Stomach (tissue), 9 donors: ENCODE measurements around the gene CEP250. TPM values are rescaled to one million over a fixed set of nuclear protein-coding genes. Genes with fewer than 3 reads are reported as not detected.
A peak's percentile ranks its signal among the peaks of the same experiment; 100 is the strongest.
"Not testable (repeated sequence)": the region's sequence is repeated elsewhere in the genome, so short reads cannot be mapped to it uniquely, and the experiment has no call there.

ENCODE experiments used
- DNase-seq, 2 donors: peaks; one replicate each; pipeline versions ENCODE4 v3.0.0 to v3.0.0-alpha.2; 2013 to 2019
- H3K27ac ChIP-seq, 5 donors: fragments of 200-600 bp in 4 of 5; sonication (generic) in 4 of 5; one replicate each; pipeline ENCODE4 v1.5.1; 2013 to 2019; ENCODE audit warnings: mild to moderate bottlenecking in 1 of 5, moderate library complexity in 1 of 5
- H3K27me3 ChIP-seq, 3 donors: fragments of 200-600 bp; sonication (generic); one replicate each; pipeline ENCODE4 v1.5.1; 2017 to 2019; ENCODE audit warnings: mixed run types in 1 of 3
- H3K36me3 ChIP-seq, 4 donors: fragments of 200-600 bp; sonication (generic); 1 replicate in 3 of 4; 2 replicates in 1 of 4; pipeline ENCODE4 v1.5.1; 2016 to 2019
- H3K4me1 ChIP-seq, 4 donors: fragments of 200-600 bp; sonication (generic); one replicate each; pipeline ENCODE4 v1.5.1; 2016 to 2019
- H3K4me3 ChIP-seq, 4 donors: fragments of 200-600 bp; sonication (generic) in 3 of 4; one replicate each; pipeline ENCODE4 v1.5.1; 2016 to 2019; ENCODE audit warnings: mild to moderate bottlenecking in 1 of 4
- H3K9me3 ChIP-seq, 4 donors: fragments of 200-600 bp; sonication (generic); one replicate each; pipeline ENCODE4 v1.5.1; 2016 to 2019
- EP300 ChIP-seq: sonication (generic); formaldehyde crosslinking; IDR thresholded peaks from one replicate; pipeline ENCODE4 v1.6.1; 2017; ENCODE audit warnings: antibody characterized with exemption
- POLR2A ChIP-seq, 4 donors: fragments of 450-650 bp; IDR thresholded peaks; one replicate each; pipeline ENCODE4 v1.6.1; 2016; ENCODE audit warnings: antibody characterized with exemption in 4 of 4, control low read depth in 2 of 4, mild to moderate bottlenecking in 1 of 4, moderate library complexity in 1 of 4
- POLR2AphosphoS5 ChIP-seq, 3 donors: sonication (generic); formaldehyde crosslinking; IDR thresholded peaks; one replicate each; pipeline ENCODE4 v1.6.1; 2016; ENCODE audit warnings: antibody characterized with exemption in 3 of 3
- WGBS, 5 donors: extraction: QIAGEN DNeasy Blood & Tissue Kit in 3 of 5; methylation state at CpG; one replicate each; pipeline versions ENCODE4 v1.1.5 to v1.1.7; 2013 to 2018; 5-methylcytosine and 5-hydroxymethylcytosine counted together
- intact Hi-C: fragments of 100-400 bp; cut with DNase I; formaldehyde crosslinking; loops from one replicate; pipeline ENCODE4 v1.15.1; 2023; ENCODE audit warnings: low total_unique reads
- polyA plus RNA-seq, 3 donors: library from polyadenylated mRNA; stranded (reverse); fragments of 200-250 nt; gene quantifications; one replicate each; pipeline ENCODE4 v1.2.3, GENCODE V29; 2013
- total RNA-seq, 5 donors: library from RNA; depleted of rRNA; stranded (reverse); fragments of >200 nt; gene quantifications; one replicate each; pipeline versions ENCODE4 v1.1.0 to v1.2.3, GENCODE V29; 2014 to 2016
- TF ChIP-seq, protein P1 (sequence below), 7 experiments: fragments of 450-650 bp in 4 of 7; fragments of 200-600 bp in 3 of 7; sonication (generic) in 3 of 7; IDR thresholded peaks; one replicate each; pipeline ENCODE4 v1.5.1; 2016 to 2019; ENCODE audit warnings: antibody characterized with exemption in 7 of 7, control low read depth in 2 of 7, mild to moderate bottlenecking in 1 of 7
- donor health status: healthy with polysubstance abuse.
- donor health status: Bipolar disorder and iron deficiency.
- donor health status: healthy.

Gene CEP250
- total and polyA plus RNA-seq, 8 donors: 2.9 to 51.3 (median 6.9) TPM

DNA sequence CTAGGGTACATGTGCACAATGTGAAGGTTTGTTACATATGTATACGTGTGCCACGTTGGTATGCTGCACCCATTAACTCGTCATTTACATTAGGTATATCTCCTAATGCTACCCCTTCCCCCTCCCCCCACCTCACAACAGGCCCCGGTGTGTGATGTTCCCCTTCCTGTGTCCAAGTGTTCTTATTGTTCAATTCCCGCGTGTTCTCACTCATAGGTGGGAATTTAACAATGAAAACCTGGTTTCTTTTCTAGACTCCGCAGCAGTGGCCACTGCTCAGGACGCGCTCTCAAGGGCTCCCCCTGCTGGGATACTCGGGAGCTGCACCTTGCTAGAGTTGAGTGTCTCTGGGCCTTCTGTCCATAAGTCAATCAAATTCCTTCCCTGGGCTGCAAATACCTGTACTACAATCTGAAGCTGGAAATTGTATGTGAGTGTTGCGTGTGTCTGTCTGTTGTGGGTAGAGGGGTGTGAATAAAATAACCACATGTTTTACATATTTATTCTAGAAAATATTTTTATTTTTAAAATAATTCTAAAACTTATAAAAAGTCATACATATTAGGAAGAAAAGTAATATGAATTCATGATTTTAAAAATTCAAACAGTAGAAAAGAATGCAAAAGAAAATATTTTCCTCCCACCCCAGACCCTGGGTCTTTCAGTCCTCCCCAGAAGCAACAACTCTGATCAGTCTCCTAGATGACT is 8.2 kb upstream of the CEP250 start:
- H3K4me3 ChIP-seq: peak overlapping the region; percentile 35 to 43 (median 42)
- no peaks in the 10 kb centered on the region for H3K9me3 ChIP-seq
- intact Hi-C loops: no loop called here
- WGBS, 5 donors: 1 to 2% (median 2%) methylated on average over 11 of the region's 11 CpGs
- H3K36me3 ChIP-seq: no peaks in the 10 kb centered on the region
- no peak for TF ChIP-seq POLR2A (IDR thresholded peaks at IDR 0.05)
- TF ChIP-seq, protein P1, sequence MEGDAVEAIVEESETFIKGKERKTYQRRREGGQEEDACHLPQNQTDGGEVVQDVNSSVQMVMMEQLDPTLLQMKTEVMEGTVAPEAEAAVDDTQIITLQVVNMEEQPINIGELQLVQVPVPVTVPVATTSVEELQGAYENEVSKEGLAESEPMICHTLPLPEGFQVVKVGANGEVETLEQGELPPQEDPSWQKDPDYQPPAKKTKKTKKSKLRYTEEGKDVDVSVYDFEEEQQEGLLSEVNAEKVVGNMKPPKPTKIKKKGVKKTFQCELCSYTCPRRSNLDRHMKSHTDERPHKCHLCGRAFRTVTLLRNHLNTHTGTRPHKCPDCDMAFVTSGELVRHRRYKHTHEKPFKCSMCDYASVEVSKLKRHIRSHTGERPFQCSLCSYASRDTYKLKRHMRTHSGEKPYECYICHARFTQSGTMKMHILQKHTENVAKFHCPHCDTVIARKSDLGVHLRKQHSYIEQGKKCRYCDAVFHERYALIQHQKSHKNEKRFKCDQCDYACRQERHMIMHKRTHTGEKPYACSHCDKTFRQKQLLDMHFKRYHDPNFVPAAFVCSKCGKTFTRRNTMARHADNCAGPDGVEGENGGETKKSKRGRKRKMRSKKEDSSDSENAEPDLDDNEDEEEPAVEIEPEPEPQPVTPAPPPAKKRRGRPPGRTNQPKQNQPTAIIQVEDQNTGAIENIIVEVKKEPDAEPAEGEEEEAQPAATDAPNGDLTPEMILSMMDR (IDR thresholded peaks at IDR 0.05): peak in 5 of 7 experiments; percentile 62 to 98 (median 95)
- TF ChIP-seq POLR2AphosphoS5 (IDR thresholded peaks at IDR 0.05): peak in 1 of 3 donors; percentile 12
- no peak for TF ChIP-seq EP300
- DNase-seq: peak; percentile 92 to 94
- no peaks in the 10 kb centered on the region for H3K27me3 ChIP-seq
- H3K4me1 ChIP-seq: peaks cover 0 to 8% (median 3%) of the 10 kb centered on the region in 4 donors
- no peak overlapping the region for H3K27ac ChIP-seq

DNA sequence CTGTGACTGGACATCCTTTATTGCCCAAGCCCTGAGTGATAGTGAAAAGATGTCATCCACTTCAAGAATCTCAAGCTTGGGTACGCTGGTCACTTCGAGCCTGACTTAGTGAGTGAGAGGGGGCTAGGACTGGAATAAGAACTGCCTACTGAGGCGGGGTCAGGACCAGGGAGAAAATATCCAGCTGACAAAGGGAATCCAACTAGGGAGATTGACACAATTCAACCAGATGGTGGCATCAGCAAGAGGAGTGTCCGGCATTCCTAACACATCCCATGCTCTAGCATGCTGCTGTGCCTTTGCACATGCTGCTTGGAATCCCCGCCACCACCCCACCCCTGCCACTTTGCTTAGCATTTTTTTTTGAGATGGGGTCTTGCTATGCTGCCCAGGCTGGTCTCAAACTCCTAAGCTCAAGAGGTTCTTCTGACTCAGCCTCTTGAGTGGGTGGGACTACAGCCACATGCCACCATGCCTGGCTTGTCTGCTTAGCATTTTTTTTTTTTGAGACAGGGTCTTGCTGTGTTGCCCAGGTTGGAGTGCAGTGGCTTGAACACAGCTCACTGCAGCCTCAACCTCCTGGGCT is 6.5 kb upstream of the CEP250 start:
- H3K9me3 ChIP-seq: no peaks in the 10 kb centered on the region
- no peak overlapping the region for H3K4me3 ChIP-seq
- H3K36me3 ChIP-seq: no peaks in the 10 kb centered on the region
- intact Hi-C loops: no loop called here
- H3K4me1 ChIP-seq: peaks cover 0 to 14% (median 5%) of the 10 kb centered on the region in 4 donors
- TF ChIP-seq EP300: no peak
- DNase-seq: no peak
- H3K27ac ChIP-seq: no peak overlapping the region
- WGBS, 5 donors: 91 to 93% (median 93%) methylated on average over 5 of the region's 5 CpGs
- H3K27me3 ChIP-seq: no peaks in the 10 kb centered on the region

DNA sequence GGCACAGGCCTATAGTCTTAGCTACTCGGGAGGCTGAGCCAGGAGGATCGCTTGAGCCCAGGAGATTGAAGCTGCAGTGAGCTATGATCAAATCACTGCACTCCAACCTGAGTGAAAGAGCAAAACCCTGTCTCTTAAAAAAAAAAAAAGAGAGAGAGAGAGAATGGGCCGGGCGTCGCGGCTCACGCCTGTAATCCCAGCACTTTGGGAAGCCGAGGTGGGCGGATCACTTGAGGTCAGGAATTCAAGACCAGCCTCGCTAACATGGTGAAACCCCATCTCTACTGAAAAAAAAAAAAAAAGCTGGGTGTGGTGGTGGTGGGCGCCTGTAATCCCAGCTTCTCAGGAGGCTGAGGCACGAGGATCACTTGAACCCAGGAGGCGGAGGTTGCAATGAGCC is 5.5 kb upstream of the CEP250 start:
- intact Hi-C loops, H3K4me3 ChIP-seq, H3K9me3 ChIP-seq, DNase-seq, H3K27me3 ChIP-seq, H3K27ac ChIP-seq, H3K36me3 ChIP-seq: not testable (repeated sequence)
- peaks cover 0 to 20% (median 9%) of the 10 kb centered on the region in 4 donors for H3K4me1 ChIP-seq
- WGBS, 5 donors: 79 to 87% (median 87%) methylated on average over 13 of the region's 13 CpGs

DNA sequence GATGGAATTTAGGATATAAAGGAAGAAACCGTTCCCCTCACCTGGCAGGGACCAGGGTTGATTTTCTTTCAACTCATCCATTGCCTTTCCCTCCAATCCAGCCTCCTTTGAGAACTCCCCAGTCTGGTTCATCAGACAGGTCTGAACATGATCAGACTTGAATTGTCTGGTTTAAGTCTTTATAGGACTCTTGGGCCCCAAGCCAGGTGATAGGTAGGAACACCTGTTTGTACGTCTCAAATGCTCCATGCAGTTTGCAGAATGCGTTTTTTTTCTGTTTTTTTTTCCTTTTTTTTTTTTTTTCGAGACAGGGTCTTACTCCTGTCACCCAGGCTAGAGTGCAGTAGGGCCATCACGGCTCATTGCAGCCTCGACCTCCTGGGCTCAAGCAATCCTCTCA is 4.1 kb upstream of the CEP250 start:
- no peak overlapping the region for H3K27ac ChIP-seq
- no peaks in the 10 kb centered on the region for H3K9me3 ChIP-seq
- no peaks in the 10 kb centered on the region for H3K27me3 ChIP-seq
- intact Hi-C loops: no loop called here
- H3K4me1 ChIP-seq: peaks cover 3 to 28% (median 17%) of the 10 kb centered on the region in 4 donors
- H3K4me3 ChIP-seq: no peak overlapping the region
- peak in 1 of 2 donors; percentile 41 for DNase-seq
- WGBS, 5 donors: 72 to 83% (median 78%) methylated on average over 6 of the region's 6 CpGs
- H3K36me3 ChIP-seq: no peaks in the 10 kb centered on the region
- TF ChIP-seq POLR2A (IDR thresholded peaks at IDR 0.05) (no peak), EP300 (no peak), POLR2AphosphoS5 (IDR thresholded peaks at IDR 0.05) (no peak)
- TF ChIP-seq, protein P1 (IDR thresholded peaks at IDR 0.05): no peak

DNA sequence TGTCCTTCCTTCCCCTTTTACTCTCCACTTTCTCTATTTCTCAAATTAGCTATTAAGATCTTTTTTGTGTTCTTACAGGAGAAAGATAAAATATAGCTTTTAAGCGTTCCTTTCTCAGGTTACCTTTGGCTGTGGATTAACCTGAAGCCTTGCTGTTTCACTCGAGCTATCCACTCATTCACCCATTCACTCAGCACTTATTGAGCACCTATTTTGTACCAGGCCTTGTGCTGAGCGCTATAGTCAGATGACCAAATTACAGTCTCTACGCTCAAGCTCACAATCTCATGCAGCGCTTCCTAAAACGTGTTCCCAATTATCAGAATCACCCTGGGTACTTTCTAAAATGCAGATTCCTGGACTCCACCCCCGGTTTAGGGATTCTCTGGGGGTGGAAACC is 1.8 kb upstream of the CEP250 start:
- H3K27ac ChIP-seq: peak overlapping the region in 1 of 5 donors; percentile 96
- no peaks in the 10 kb centered on the region for H3K9me3 ChIP-seq
- WGBS, 5 donors: 88 to 92% (median 90%) methylated on average over 7 of the region's 7 CpGs
- H3K27me3 ChIP-seq: no peaks in the 10 kb centered on the region
- DNase-seq: no peak
- H3K4me1 ChIP-seq: peaks cover 4 to 34% (median 18%) of the 10 kb centered on the region in 4 donors
- intact Hi-C loops: no loop called here
- peak overlapping the region in 1 of 4 donors; percentile 94 for H3K4me3 ChIP-seq
- TF ChIP-seq, protein P1 (IDR thresholded peaks at IDR 0.05): no peak
- TF ChIP-seq POLR2AphosphoS5 (IDR thresholded peaks at IDR 0.05) (no peak), POLR2A (IDR thresholded peaks at IDR 0.05) (no peak), EP300 (no peak)
- no peaks in the 10 kb centered on the region for H3K36me3 ChIP-seq

DNA sequence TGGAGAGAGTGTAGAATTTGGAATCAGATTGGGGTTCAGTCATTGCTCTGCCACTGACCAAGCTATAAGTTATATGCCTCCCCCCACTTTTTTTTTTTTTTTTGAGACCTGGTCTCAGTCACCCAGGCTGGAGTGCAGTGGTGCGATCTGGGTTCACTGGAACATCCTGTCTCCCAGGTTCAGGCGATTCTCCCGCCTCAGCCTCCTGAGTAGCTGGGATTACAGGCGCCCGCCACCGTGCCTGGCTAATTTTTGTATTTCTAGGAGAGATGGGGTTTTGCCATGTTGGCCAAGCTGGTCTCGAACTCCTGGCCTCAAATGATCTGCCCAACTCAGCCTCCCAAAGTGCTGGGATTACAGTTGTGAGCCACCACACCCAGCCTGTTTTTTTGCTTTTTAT is 1.3 kb downstream of the CEP250 start:
- H3K4me1 ChIP-seq: peaks cover 4 to 34% (median 18%) of the 10 kb centered on the region in 4 donors

DNA sequence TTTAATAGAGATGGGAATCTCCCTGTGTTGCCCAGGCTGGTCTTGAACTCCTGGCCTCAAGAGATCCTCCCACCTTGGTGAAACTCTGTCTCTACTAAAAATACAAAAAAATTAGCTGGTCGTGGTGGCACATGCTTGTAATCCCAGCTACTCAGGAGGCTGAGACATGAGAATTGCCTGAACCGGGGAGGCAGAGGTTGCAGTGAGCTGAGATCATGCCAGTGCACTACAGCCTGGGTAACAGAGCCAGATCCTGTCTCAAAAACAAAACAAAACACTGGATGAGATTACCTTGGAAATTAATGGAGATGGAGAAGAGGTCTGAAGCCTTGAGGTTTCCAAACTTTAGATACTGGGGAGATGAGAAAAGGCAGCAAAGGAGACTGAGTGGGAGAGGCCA is 2.1 kb downstream of the CEP250 start:
- WGBS, 5 donors: 78 to 86% (median 80%) methylated on average over 2 of the region's 2 CpGs

More for the DNA sequence above, 1.3 kb downstream of the CEP250 start:
- H3K9me3 ChIP-seq, H3K27me3 ChIP-seq, DNase-seq, H3K27ac ChIP-seq, H3K4me3 ChIP-seq, intact Hi-C loops: not testable (repeated sequence)
- peaks cover 0 to 24% (median 21%) of the 10 kb centered on the region in 4 donors for H3K36me3 ChIP-seq
- WGBS, 5 donors: 95 to 99% (median 97%) methylated on average over 7 of the region's 7 CpGs

More for the DNA sequence above, 2.1 kb downstream of the CEP250 start:
- H3K4me3 ChIP-seq, H3K9me3 ChIP-seq, intact Hi-C loops, DNase-seq, H3K27me3 ChIP-seq, H3K27ac ChIP-seq: not testable (repeated sequence)
- Histone ChIP-seq H3K4me1 (peaks cover 4 to 34% (median 18%) of the 10 kb centered on the region in 4 donors), H3K36me3 (peaks cover 0 to 32% (median 29%) of the 10 kb centered on the region in 4 donors)
